ENCODE results near the gene ERC2.

The ERC2 gene

GRCh38 chr3:55631766-55632331 lies 836.4 kb downstream of the ERC2 start:
- no peak for FAIRE-seq
- no peak for DNase-seq (ENCODE audit: low spot score)

DNA sequence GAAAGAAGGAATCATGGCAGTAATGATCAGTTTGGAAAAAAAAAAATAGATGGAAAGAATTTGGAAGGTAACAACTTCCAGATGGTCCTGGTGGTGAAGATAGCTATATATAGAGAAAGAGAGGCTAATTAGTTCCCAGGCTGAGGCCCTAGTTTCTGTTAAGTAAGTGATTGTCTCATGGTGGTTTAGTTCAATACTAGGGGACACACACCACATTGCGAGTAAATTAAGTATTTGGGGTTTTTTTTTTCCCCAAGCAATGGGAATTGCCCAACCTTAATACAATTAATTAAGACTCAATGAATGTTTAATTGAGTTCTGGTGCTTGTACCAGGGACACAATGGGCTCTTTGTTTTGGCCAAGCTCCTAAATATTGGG lies 837.4 kb downstream of the ERC2 start:
- DNase-seq (ENCODE audit: low spot score) (no peak), FAIRE-seq (no peak)

- FAIRE-seq = no peak
- no peak for DNase-seq (ENCODE audit: low spot score)
Measured at GRCh38 chr3:55630280-55630920, 837.9 kb downstream of the ERC2 start.

DNA sequence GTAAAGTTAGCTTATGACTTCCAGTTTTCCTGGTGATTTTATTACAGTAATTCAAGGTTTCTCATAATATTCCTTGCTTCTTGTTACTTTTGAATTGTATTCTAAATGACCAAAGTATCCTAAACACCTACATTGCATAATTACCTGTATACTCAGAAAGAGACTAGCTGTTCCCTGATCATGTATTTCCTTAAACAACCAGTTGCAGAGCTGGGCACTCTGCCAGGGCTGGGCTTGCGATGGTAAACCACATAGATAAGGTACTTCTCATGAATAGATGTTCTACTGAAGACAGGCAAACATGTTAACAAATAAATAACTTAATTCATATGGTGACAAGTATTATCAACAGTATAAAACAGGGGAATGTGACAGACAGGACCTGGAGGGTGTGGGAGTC lies 838.8 kb downstream of the ERC2 start:
- FAIRE-seq (no peak), DNase-seq (ENCODE audit: low spot score) (no peak)

DNA sequence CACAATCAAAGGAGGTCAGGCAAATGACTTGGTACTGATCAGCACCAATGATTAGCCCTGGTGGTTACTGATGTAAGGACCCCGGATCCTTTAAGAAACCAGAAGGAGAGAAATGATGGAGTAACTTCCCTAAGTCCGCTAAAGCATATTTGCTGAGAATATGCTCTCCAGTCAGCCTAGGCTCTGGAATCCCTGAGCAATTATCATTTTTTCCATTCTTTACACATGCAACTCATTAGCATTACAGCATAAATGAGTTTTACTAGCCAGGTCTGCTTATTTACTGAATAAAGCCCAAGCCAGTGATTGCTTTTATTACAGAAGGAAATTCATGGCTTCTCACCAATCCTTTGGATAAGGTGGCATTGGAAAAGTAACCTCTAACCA lies 842.0 kb downstream of the ERC2 start:
- DNase-seq (ENCODE audit: low spot score) = no peak
- FAIRE-seq = no peak

- DNase-seq (ENCODE audit: low spot score) = peak; percentile 42
- FAIRE-seq = no peak
Measured at GRCh38 chr3:55624238-55624637, 844.0 kb downstream of the ERC2 start.

- FAIRE-seq = no peak
Measured at GRCh38 chr3:55623786-55624185, 844.5 kb downstream of the ERC2 start.

GRCh38 chr3:55622733-55623132 lies 845.5 kb downstream of the ERC2 start:
- DNase-seq (ENCODE audit: low spot score) = no peak
- FAIRE-seq = no peak

More at GRCh38 chr3:55623786-55624185, 844.5 kb downstream of the ERC2 start:
- no peak for DNase-seq (ENCODE audit: low spot score)

DNA sequence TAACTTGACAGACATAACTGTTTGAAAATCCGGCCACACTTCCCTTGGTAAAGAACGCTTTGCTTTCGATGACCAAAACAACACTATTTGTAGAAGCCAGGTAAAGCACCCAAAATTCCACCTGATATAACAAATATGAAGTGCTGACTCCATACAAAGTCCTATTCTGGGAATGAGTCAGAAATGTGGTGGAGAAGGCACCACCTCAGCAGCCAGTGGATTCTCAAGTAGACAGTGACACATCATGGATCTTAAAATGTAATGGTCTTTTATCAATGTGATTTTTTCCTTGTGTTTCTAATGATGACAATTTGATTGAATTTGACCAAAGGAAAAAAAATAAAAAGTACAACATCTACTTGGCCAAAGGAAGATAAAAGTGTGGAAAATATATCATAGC lies 846.2 kb downstream of the ERC2 start:
- no peak for FAIRE-seq

GRCh38 chr3:55621648-55622047 lies 846.6 kb downstream of the ERC2 start:
- FAIRE-seq (no peak), DNase-seq (ENCODE audit: low spot score) (no peak)

More for the DNA sequence above, 846.2 kb downstream of the ERC2 start:
- DNase-seq (ENCODE audit: low spot score) = peak; percentile 40

DNA sequence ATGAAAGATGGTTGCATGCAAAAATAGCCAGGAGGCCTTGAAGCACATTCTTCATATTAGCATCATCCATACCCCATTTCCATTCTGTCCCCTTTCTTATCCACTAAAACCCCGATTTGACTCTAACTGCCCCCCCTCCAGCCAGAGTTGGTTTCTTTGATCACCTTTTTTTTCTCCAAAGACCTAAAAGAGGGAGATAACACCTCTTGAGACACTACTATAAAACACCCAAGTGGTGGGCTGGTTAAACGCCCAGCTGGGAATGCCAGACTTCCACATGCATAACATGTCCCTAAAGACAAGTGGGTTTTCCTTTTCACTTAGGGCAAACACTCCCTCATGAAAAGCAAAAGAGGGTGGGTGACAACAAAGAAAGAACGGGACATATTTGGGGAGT lies 847.2 kb downstream of the ERC2 start:
- no peak for DNase-seq (ENCODE audit: low spot score)
- no peak for FAIRE-seq

- FAIRE-seq (peak; percentile 5), DNase-seq (ENCODE audit: low spot score) (peak; percentile 31)
Measured at GRCh38 chr3:55620351-55621025, 847.8 kb downstream of the ERC2 start.

DNA sequence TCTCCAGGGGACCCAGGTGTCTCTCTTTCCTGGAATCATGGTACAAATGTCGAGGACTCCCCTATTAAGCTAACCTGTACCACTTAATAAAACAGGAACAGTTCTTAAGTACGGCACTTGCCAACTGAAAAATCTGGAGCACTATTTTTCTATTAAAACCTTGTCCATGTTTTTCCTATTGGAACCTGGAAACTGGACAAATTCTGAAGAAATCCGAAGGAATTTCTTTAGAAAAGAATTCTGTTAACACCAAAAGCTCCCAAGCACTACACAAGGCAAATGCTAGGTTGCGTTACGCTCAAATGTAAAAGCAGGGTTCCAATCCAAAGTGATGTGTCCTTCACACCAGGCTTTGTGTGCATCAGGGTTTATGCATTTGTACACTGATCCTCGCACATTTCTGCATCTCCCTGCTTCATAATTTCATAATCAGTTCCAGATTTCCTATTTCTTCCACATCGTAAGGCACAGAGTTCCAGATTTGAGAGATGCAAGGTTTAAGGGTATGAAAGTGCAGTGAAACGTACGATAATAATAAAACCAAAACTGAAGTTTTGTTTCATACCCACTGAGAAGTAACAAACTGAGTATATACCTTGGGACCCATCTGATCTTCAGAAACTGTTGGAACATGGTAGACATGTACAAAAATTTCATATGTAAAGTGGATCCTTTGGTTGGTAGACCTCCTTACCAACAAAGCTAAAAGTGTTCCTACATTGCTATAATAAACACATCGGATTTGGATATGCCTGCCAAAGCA lies 849.0 kb downstream of the ERC2 start:
- DNase-seq (ENCODE audit: low spot score) (no peak), FAIRE-seq (no peak)

DNA sequence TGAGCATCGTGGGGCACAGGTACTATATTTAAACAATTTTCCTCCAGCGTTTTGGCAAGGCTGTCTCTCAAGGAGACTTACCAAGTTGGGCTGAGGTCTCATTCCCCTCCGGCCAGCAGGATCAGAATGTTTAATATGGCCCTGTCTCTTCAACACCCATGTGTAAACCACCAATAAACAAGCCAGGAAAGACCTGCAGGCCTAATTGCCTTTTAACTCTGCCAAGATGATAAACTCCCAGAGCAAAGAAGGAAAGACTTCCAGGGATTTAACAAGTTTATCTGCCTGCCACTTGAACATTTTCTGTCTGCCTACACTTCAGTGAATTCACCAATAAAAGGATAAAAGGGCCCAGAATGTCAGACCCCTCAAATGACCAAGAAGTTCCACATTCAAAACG lies 850.9 kb downstream of the ERC2 start:
- FAIRE-seq = no peak

DNA sequence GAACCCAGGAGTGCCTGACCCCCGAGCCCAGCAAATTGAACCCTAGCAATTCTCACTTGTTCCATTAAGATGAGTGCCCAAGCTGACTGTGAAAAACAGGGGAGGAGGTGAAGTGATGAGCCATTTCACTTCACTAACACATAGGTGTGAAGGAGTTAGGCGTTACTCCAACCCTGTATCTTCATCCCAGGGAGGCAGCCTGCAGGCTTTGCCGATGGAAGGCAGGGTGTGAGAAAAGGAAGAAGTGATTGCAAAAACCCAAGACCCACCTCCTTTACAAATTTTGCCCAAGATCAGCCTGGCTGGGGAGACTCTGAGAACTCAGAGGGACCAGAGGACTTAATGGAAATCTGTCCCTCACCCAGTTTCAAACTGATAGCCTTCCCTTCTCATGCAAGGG lies 851.5 kb downstream of the ERC2 start:
- no peak for FAIRE-seq

More for the DNA sequence above, 850.9 kb downstream of the ERC2 start:
- DNase-seq (ENCODE audit: low spot score) = no peak

DNA sequence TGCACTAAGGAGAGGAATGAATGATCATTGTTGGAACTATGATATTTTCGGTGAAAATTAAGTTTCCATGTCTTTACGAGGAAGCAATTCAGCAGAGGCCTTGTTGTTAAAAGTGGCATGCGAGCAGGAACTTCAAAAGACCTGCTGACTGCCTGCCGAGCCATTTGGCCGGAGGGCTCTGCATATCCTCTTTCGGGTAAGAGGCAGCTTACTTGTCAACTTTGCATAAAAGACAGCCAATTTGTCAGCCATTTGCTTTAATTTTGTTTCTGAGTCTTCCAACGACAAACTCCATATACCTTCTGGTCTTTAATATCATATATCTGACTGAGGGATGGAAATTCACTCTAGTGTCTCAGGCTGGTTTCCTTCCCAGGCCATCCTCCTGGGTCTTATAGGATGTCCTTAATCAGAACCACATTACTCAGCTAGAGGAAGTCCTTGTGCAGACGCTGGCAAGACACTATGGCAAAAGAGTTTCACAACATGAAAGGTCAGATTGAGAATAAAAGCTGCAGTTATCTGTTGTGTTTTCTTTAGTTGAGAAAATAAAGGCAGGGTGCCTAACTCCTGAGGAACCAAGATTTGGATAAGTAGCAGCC lies 852.5 kb downstream of the ERC2 start:
- DNase-seq (ENCODE audit: low spot score) (no peak), FAIRE-seq (no peak)

More for the DNA sequence above, 851.5 kb downstream of the ERC2 start:
- no peak for DNase-seq (ENCODE audit: low spot score)

DNA sequence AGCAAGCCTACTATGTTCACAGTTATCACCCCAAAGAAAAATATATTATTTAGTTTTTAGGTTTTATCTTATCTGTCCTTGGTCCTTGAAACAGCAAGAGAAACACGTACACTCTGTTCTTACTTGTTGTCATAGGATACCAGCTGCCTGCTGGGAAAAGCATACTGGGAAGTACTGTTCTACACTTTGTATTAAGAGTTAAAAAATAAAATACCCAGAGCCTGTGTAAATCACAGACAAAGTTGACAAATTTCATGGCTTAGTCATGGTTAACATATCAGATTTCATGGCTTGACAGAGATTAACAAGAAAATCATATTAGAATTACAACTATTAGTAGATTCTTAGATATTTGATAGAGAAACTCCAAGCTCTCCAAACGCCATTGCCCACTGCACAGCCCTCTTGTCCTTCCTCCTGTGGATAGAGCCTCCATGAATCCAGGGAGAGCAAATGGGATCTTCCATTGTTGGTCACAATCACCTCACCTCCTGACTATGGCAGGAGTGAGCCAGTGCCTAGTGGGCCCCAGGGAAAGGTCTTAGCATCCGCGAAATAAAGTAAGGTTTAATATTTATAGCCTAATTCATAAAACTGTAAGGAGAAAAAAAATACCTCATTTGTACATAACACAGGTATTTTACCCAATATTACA lies 853.1 kb downstream of the ERC2 start:
- no peak for DNase-seq (ENCODE audit: low spot score)
- FAIRE-seq = no peak

GRCh38 chr3:55611121-55611520 lies 857.1 kb downstream of the ERC2 start:
- FAIRE-seq = no peak
- DNase-seq (ENCODE audit: low spot score) = no peak

GRCh38 chr3:55609230-55609827 lies 858.9 kb downstream of the ERC2 start:
- no peak for FAIRE-seq
- no peak for DNase-seq (ENCODE audit: low spot score)

GRCh38 chr3:55608301-55608937 lies 859.8 kb downstream of the ERC2 start:
- FAIRE-seq = no peak
- DNase-seq (ENCODE audit: low spot score) = no peak

Data from urothelium cell line (cell line).